MCF 10A (cell line): ENCODE measurements around the gene FGF14. TPM values are rescaled to one million over a fixed set of nuclear protein-coding genes. Genes with fewer than 3 reads are reported as not detected.

ENCODE experiments used
- BruUV-seq: library from RNA; stranded (reverse); fragments of 400-500 nt; replicated peaks from 2 replicates; lab custom pipeline; 2021; lab: Mats Ljungman, UMichigan
- CTCF ChIA-PET: fragments of 300-600 bp; sonication (Branson Sonifier 250); formaldehyde crosslinking; extraction: SDS; loops from one replicate; lab custom pipeline; 2021; ENCODE audit warnings: antibody characterized with exemption, inconsistent platforms; lab: Yijun Ruan, JAX
- POLR2A ChIA-PET: fragments of 300-600, 350-650 bp; sonication (Branson Sonifier 250); formaldehyde crosslinking; extraction: SDS; loops from one replicate; lab custom pipeline; 2020; ENCODE audit warnings: antibody characterized with exemption, inconsistent platforms; lab: Yijun Ruan, JAX
- DNase-seq: peaks from one replicate; pipeline ENCODE4 v3.0.0-alpha.2; 2018; ENCODE audit not compliant: unreplicated experiment
- H3K27ac Mint-ChIP-seq: one replicate; pipeline ENCODE4 v1.8.0; 2022; ENCODE audit warnings: mild to moderate bottlenecking, low read depth, mixed read lengths; ENCODE audit not compliant: unreplicated experiment
- H3K27me3 Mint-ChIP-seq: one replicate; pipeline ENCODE4 v1.8.0; 2022; ENCODE audit warnings: mixed read lengths; ENCODE audit not compliant: insufficient read depth, unreplicated experiment
- H3K36me3 Mint-ChIP-seq: one replicate; pipeline ENCODE4 v1.8.0; 2022; ENCODE audit warnings: mild to moderate bottlenecking, moderate library complexity, mixed read lengths; ENCODE audit not compliant: insufficient read depth, unreplicated experiment
- H3K4me1 Mint-ChIP-seq: one replicate; pipeline ENCODE4 v1.8.0; 2022; ENCODE audit warnings: mixed read lengths; ENCODE audit not compliant: insufficient read depth, unreplicated experiment
- H3K4me3 Mint-ChIP-seq: one replicate; pipeline ENCODE4 v1.8.0; 2022; ENCODE audit warnings: mild to moderate bottlenecking, moderate library complexity, mixed read lengths; ENCODE audit not compliant: unreplicated experiment
- H3K9me3 Mint-ChIP-seq: one replicate; pipeline ENCODE4 v1.8.0; 2022; ENCODE audit warnings: mixed read lengths; ENCODE audit not compliant: unreplicated experiment
- intact Hi-C: fragments of 100-400 bp; cut with micrococcal nuclease; formaldehyde crosslinking; loops from 2 replicates; pipeline ENCODE4 v1.14.1; 2022
- total RNA-seq: library from RNA; stranded (reverse); gene quantifications from 2 replicates; pipeline ENCODE4 v1.2.3, GENCODE V29; 2022
- TF ChIP-seq, protein P1 (sequence below): fragments of 200-600 bp; IDR thresholded peaks from one replicate; pipeline ENCODE4 v1.8.0; 2022; ENCODE audit warnings: antibody characterized with exemption, mild to moderate bottlenecking; ENCODE audit not compliant: unreplicated experiment

FGF14 gene
- total RNA-seq, 1 experiment from 2014 or later, result not detected

DNA sequence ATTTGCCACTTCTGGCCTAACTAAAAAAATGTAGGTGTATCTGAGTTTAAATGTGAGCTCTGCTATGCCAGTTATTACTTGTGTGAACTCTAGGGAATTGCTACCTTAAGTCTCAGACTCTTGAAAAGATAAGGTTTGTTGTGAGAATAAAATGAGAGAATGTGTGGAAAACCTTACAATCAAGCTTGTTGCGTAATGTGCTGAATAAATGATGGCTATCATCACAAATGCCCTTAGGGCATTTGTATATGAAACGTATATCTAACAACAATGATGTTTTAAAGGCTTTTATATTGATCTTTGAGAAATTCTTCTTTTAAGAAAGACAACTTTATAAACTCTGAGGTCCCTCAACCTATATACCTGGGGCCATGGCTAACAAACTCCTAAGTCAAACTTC is 564.6 kb downstream of the FGF14 start:
- H3K27ac Mint-ChIP-seq, result no peak overlapping the region
- BruUV-seq, result no TSS peak

GRCh38 chr13:101835920-101836319 is 565.9 kb downstream of the FGF14 start:
- no peaks in the 10 kb centered on the region for H3K4me1 Mint-ChIP-seq
- BruUV-seq, result no TSS peak
- POLR2A ChIA-PET, result no interaction called here
- no peaks in the 10 kb centered on the region for H3K9me3 Mint-ChIP-seq
- no peak overlapping the region for H3K4me3 Mint-ChIP-seq
- TF ChIP-seq, protein P1, sequence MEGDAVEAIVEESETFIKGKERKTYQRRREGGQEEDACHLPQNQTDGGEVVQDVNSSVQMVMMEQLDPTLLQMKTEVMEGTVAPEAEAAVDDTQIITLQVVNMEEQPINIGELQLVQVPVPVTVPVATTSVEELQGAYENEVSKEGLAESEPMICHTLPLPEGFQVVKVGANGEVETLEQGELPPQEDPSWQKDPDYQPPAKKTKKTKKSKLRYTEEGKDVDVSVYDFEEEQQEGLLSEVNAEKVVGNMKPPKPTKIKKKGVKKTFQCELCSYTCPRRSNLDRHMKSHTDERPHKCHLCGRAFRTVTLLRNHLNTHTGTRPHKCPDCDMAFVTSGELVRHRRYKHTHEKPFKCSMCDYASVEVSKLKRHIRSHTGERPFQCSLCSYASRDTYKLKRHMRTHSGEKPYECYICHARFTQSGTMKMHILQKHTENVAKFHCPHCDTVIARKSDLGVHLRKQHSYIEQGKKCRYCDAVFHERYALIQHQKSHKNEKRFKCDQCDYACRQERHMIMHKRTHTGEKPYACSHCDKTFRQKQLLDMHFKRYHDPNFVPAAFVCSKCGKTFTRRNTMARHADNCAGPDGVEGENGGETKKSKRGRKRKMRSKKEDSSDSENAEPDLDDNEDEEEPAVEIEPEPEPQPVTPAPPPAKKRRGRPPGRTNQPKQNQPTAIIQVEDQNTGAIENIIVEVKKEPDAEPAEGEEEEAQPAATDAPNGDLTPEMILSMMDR, result no peak
- intact Hi-C loops, result no loop called here
- H3K27me3 Mint-ChIP-seq, result peaks cover 63% of the 10 kb centered on the region
- CTCF ChIA-PET, result no interaction called here
- no peaks in the 10 kb centered on the region for H3K36me3 Mint-ChIP-seq
- no peak overlapping the region for H3K27ac Mint-ChIP-seq
- no peak for DNase-seq

More for the DNA sequence above, 564.6 kb downstream of the FGF14 start:
- POLR2A ChIA-PET, result no interaction called here
- CTCF ChIA-PET, result interaction anchor here (0.6 to 1.1 kb wide), 2 partner anchors 12 to 13 kb away, joined by 3 to 4 read pairs; no protein-coding TSS in a partner anchor
- Mint-ChIP-seq H3K9me3 (no peaks in the 10 kb centered on the region), H3K4me3 (no peak overlapping the region), H3K27me3 (peaks cover 61% of the 10 kb centered on the region), H3K36me3 (no peaks in the 10 kb centered on the region), H3K4me1 (peaks cover 2% of the 10 kb centered on the region)
- no peak for DNase-seq
- TF ChIP-seq, protein P1, result no peak
- intact Hi-C loops, result no loop called here

GRCh38 chr13:101833671-101834070 is 568.2 kb downstream of the FGF14 start:
- H3K36me3 Mint-ChIP-seq, result no peaks in the 10 kb centered on the region
- ChIA-PET POLR2A (no interaction called here), CTCF (no interaction called here)
- TF ChIP-seq, protein P1, result no peak
- BruUV-seq, result no TSS peak
- no peaks in the 10 kb centered on the region for H3K4me1 Mint-ChIP-seq
- H3K27me3 Mint-ChIP-seq, result peaks cover 86% of the 10 kb centered on the region
- intact Hi-C loops, result no loop called here
- H3K27ac Mint-ChIP-seq, result no peak overlapping the region
- H3K4me3 Mint-ChIP-seq, result no peak overlapping the region
- no peaks in the 10 kb centered on the region for H3K9me3 Mint-ChIP-seq
- no peak for DNase-seq

DNA sequence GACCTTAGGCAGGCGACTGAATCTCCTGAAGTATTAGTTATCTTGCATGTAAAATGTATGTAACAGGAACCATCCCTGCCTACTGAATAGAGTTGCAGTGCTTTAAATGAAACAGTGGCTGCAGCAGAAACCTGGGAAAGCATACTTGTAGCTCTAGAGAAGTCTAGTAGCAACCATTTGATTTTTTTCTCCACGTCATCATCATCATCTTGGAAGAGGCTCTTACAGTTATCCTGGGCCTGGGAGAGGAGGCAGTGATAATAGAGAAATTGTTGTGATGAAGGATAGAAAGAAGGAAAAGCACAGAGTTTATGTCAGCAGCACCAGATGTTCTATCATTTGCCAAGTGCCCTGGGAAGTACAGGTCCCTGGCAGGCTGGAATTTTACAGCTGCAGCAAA is 571.8 kb downstream of the FGF14 start:
- Mint-ChIP-seq H3K9me3 (no peaks in the 10 kb centered on the region), H3K36me3 (no peaks in the 10 kb centered on the region), H3K27ac (no peak overlapping the region), H3K27me3 (peaks cover 86% of the 10 kb centered on the region), H3K4me1 (no peaks in the 10 kb centered on the region), H3K4me3 (no peak overlapping the region)
- ChIA-PET CTCF (interaction anchor here (0.6 kb wide), 1 partner anchor 324 kb away, joined by 3 read pairs; no protein-coding TSS in a partner anchor), POLR2A (no interaction called here)
- BruUV-seq, result no TSS peak
- TF ChIP-seq, protein P1, result no peak
- intact Hi-C loops, result no loop called here
- no peak for DNase-seq
